Stimulated activated CD8-positive, alpha-beta memory T cell treated with anti-CD3 and anti-CD28 coated beads, Interleukin-4, amount 100 ng/mL, for 4 hours (primary cell): ENCODE results near the gene MEGF8.

Experiments
- DNase-seq, 2 donors: peaks; one replicate each; pipeline ENCODE4 v3.0.0-alpha.2; 2020; ENCODE audit warnings: low read depth in 2 of 2, low spot score in 1 of 2

Gene MEGF8

DNA sequence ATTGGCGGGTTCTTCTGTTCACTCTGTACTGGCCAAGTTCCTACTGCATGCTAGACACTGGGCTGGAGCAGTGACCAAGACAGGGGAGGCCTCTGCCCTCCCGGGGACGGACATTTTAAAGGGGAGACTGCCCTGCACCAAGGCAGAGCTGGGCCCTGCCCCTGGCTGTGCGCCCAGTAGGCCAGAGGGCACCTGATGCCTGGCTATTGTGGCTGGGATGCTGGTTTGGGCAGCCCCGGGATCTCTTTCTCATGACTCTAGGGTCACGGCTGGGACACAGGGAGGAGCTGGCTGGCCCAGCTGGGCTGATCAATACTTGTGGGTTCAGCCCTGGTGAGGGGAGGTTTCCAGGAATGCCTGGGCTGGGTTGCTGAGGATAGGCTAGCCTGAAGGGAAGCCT, 84.0 kb downstream of the MEGF8 start:
- no peak for DNase-seq

DNA sequence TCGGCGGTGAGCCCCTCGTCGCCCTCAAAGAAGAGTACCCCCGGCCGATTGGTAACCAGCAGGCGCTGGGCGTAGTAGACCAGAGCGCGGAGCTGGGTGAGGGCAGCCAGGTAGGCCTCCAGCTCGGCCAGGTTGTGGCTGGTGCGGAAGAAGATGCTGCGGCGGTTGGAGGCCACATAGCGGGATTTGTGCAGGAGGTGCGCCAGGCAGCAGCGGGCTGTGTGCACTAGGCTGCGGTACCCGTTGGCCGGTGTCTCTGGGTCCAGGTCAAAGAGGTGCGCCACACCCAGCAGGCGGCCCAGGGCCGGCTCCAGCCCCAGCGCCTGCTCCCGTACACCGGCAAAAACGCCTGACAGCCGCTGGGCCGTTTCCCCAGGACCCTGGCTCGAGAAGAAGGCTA, 84.9 kb downstream of the MEGF8 start:
- no peak for DNase-seq

DNA sequence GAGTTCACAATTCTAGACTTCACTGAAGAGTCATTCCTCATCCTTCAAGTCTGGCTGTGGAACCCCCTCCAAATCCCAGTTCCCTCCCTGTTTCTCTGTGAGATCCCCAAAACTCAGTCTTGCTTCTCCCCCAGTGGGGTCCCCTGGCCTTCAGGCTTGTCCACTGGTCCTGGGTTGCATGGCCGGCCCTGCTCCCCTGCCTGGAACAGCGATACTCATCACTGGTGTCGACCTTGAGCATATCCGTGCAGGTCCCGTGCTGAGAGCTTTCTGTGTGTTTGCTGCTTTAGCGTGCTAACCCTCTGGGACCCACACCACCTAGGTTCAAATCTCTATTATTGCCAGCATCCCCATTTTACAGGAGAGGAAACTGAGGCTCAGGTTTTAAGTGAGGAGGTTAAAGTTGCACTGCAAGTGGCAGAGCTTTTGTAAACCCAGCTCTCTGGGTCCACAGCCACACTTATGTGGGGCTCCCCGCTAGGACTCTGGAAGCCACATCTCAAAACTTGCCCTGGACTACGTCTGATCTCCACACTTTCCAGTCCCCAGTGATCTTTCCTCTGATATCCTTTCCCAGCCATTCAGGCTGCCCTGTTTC, 86.2 kb downstream of the MEGF8 start:
- no peak for DNase-seq

DNA sequence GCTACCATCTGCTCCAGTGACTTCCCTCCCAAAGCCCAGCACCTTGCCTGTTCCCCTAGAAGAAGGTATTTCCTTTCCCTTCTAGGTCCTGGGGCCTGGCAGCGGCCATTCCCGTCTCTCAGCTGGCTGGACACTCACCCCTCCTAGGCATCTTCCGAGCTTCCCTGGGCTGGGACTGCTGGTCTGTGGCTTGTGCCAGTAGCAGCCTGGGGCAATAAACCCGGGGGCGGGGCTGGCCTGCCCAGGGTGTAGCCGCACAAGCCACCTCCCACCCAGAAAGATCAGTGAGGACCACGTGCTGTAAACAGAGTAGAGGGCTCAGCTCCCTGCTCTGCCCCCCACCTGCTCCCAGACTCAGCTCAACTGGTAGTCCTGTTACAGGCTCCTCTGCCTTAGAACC, 86.8 kb downstream of the MEGF8 start:
- no peak for DNase-seq

DNA sequence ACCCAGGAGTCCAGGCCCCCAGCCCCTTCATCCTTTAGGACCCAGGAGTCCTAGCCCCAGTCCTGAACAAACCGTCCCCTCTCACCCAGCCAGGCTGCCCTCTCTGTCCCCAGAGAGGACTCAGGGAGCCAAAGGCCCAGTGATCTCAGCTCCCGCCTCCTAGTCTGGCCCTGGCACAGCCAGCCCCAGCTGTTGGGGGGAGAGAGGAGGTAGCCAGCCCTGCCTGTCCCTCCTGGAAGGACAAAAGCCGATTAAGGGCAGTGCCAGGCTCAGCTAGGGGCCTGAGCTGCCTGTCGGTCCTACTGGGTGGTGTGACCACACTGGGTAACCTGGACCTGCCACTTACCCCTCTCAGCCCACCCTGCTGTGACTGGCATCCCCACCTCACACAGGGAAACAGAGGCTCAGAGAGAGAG, 87.2 kb downstream of the MEGF8 start:
- DNase-seq: no peak

DNA sequence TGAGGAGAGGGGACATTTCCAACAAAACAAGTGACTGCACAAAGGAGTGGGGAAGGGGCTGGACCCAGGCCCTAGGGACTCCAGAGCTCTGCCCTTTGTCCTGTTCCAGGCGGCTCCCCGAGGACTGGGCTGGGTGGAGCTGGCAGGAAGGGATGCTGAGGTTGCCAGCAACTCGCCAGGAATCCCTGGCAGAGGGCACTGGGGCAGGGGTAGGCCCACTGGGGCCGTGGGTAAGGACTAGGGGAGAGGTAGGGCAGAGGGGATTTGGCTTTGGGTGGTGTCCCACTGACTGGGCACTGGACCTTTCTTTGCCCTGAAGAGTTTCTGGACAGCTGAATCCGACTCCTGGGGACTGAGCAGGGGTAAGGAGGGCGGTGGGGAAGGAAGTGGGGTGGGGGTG, 93.9 kb downstream of the MEGF8 start:
- DNase-seq: no peak

DNA sequence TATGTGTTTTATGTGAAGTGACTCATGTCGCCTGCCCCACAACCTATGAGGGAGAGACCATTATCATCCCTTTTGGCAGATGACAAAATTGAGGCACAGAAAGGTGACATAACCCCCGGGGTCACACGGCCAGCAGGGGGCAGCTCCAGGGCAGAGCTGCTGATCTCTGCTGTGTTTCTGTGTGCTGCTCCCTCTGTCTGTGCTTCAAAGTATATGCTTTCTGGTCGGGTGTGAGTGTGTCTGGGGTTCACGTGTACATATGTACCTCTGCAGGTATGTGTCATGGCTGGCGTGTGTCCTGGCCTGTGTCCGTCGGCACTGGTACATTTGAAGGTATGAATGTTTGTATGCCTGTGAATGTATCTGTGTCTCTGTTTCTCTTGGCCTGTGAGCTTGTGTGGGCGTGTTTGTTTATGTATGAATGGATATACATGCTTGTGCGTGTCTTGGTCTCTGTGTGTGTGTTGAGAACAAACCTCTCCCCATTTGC, 94.7 kb downstream of the MEGF8 start:
- peak in 1 of 2 donors; percentile 50 for DNase-seq

DNA sequence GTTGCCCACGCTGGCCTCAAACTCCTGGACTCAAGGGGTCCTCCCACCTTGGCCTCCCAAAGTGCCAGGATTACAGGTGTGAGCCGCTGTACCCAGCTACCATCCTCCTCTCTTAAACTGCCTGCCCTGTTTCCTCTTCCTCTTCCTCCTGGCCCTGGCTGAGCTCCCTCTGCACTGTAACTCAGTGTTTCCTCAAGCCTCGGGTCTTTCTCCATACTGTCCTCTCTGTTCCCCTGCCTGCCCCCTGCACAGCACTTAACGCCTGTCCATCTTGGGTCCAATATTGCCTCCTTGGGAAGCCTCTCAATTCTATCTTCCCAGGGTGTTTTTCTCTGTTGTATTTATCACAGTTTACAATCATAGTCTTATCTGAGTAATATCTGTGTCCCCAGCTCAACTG, 95.7 kb downstream of the MEGF8 start:
- DNase-seq: no peak

DNA sequence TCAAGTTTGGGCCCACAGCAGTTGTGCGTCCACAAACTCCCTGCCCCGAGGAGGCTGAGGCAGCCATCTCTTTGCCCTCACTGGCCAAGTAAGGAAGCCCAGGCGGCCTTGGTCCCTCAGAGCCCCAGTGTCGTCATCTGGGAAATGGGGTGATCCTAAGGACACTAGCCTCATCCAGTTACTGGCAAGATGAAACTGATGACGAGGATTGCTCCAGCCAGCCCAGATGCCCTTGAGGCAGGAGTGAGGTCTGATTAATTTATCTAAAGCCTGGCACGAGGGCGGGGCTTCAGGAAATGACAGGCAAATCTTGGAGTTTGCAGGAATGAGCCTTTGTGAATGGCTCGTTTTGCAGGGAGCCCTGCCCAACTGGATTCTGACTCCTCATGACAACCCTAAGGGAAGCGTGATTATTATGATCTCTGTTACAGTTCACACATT, 96.2 kb downstream of the MEGF8 start:
- DNase-seq: no peak

DNA sequence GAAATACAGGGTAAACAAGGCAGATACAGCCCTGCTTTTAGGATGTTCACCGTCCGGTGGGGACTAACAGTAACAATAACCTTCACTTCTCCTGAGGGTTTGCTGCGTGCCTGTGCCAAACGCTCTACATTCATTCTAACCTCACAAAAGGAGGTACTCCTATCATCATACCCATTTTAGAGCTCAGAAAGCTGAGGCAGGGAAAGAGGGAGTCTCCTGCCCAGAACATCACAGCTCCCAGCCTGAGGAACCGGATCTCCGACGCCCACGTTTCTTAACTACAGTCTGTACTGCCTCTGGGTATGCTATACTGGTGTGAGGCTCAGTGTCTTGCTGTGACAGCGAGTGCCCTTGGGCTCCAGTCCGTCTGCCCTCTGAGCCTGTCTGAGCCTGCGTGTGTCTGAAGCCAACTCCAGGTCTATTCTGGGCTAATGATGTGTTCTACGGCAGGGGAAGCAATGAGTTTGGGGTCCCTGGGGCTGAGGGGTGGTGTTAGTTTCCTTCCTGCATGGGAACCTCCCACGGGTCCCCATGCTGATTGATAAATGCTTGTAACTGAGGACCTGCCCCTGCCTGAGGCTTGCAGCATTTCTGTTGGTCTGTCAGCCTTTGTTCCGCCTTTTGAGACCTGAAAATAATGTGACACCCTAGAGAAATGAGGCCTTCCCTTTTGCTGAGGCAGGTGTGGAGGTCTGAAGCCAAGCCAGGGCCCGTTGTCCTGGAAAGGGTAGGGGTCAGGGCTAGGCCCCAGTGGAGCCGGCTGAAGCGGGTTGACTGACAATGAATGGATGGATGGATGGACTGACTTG, 96.9 kb downstream of the MEGF8 start:
- DNase-seq: no peak

DNA sequence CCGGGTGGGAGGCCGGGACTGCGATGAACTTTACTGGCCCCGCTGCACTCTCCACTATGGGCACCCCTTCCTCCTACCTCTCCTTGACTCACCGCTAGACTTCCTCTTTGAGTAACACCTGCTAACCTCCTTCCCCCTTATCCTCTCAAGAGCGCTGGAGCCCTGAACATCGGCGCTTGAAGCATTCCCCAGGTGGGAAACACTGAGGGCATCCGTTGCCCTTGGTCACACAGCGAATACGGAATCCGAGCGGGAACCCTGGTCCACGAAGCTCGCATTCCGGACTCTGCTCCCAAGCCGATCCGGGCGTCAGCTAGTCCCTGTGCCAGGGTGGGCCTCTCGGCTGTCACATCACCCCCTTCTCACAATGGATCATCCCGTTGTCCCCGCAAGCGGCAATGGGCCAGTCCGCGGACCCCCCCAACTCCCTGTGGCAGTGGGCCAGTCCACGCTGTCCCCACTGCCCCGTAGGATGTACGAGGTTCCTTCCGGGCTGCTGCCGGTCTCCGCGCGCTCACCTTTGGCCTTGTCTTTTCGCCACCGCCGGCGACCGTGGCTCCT, 97.5 kb downstream of the MEGF8 start:
- DNase-seq: peak in 1 of 2 donors; percentile 22

DNA sequence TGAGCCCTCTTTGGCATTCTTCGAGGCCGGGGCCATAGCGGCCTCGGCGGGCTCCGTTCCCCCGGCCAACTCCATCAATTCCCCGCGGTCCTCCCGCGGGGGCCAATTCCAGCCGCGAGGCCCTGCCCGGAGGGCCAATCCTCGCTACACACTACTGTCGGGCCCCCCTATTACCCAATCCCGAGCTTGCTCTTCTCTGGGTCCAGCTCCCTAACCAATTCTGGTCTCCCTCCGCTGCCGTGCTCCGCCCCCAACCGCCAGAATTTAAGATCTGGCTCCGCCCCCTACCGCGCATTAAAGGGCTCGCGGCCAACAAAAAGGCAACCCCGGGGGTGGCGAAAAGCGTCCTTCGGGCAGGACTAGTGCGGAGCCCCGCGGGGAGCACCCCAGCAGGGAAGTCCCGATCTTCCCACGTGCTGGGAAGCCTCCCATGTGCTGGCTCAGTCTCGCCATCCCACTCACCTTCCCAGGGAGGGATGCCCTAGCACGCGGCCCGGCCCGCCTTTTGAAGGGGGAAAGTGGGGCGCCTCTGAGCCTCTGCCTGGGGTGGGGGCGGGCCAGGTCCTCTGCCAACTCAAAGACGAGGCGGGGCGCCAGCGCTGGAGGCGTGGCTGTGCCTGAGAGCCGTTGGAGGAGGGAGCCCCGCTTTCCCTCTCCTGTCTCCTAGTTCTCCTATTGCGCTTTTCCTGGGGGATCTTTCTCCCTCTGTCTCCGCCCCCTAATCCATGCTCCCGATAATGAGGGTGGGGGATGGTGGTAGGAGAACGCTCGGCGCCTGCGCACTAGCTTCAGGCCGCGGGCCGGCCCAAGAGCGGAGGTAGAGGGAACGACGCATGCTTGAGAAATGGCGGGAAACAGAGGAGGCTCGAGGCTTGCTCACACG, 98.3 kb downstream of the MEGF8 start:
- DNase-seq: peak; percentile 87 to 89

DNA sequence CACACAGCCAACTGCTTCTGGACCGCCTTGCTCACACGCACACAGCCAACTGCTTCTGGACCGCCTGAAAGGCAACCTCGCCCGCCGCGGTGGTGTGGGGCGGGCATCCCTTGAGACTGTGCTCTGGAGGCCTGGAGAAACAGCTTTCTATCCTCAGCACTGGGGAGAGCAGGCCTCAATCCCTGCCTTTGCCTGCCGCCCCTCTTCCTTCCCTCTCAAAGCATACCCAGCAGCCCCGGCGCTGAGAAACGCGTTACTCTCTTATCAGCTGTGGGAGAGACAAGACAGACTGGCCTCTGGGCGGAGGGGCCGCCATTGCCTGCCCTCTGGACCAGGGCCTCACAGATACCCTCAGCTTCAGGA, 98.9 kb downstream of the MEGF8 start:
- DNase-seq: no peak

DNA sequence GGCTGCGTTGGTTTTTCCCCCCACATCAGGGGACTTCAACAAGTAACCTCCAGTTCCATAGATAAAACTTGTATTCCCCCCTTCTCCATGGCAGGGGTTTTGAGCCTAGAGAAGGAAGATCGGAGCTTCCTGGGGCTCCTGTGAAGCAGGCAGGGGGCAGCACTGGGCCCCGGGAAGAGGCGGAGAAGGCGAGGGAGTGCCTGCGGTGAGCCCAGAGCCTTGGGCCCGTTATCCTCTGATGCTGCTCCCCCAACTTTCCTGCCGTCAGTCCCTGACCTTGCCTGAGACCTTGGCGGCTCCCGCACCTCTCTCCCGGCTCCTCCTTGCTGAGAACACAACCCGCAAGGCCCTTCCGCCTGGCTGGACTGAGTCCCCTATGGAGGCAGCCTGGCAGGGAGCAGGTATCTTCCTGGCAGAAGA, 99.3 kb downstream of the MEGF8 start:
- DNase-seq: no peak

DNA sequence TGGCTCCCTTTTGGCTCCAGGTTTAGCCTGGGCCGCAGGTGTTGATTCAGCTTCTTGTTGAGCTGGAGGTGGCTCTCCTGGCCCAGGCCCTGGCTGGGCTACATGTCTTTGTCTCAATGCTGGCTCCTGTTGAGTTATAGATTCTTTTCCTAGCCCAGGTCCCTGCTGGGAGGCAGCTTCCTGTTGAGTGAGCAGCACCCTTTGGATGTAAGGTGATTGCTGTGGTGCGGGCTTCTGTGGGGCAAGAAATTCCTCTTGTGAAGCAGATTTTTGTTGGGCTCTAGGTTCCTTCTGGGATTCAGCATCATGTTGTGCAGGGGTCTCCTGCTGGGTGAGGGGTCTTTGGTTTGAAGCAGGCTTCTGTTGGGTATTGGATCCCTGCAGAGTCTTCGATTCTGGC, 101.2 kb downstream of the MEGF8 start:
- DNase-seq: no peak

DNA sequence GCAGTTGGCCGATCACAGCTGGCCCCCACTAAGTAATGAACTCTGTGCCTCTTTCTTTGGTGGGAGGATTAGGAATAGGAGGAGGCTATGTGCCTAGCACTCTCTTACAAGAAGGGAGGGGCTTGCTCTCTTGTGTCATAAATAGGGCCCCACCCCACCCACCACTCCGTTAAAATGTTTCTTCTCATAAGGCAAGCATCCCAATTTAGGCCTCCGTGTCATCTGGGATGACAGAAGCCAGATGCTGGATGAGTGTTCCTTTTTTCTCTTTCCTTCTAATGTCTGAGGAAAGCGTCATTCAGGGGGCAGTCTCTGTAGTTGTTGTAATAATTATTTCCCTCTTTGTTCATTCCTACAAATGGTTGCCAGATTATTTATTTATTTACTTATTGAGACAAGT, 101.9 kb downstream of the MEGF8 start, which contains the start of gene LIPE:
LIPE (minus strand) TSS at position 76 of the 400 bp plus-strand sequence. CDS start 239 bp downstream, outside the sequence.
- DNase-seq: no peak
